ENCODE measurements around the gene PPP2R3A.

DNA sequence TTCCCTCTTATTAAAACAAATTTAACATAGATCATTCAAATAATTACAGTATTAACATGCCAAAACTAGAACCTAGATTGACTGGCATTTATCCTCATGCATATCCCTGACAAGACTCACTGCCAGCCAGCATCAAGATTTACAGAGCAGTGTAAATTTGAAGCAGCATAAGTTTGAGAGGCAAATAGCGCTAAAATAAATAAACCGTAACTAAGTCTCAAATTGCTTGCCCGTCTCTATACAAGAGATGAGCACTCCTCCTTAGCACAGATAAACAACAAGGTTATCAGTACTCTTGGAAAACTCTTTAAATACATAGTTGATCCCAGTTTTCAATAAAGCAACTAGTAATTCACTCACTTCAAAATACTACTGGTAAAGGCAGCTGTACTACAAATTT, 201.0 kb downstream of the PPP2R3A start:
- TF ChIP-seq, protein P1, sequence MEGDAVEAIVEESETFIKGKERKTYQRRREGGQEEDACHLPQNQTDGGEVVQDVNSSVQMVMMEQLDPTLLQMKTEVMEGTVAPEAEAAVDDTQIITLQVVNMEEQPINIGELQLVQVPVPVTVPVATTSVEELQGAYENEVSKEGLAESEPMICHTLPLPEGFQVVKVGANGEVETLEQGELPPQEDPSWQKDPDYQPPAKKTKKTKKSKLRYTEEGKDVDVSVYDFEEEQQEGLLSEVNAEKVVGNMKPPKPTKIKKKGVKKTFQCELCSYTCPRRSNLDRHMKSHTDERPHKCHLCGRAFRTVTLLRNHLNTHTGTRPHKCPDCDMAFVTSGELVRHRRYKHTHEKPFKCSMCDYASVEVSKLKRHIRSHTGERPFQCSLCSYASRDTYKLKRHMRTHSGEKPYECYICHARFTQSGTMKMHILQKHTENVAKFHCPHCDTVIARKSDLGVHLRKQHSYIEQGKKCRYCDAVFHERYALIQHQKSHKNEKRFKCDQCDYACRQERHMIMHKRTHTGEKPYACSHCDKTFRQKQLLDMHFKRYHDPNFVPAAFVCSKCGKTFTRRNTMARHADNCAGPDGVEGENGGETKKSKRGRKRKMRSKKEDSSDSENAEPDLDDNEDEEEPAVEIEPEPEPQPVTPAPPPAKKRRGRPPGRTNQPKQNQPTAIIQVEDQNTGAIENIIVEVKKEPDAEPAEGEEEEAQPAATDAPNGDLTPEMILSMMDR (IDR thresholded peaks at IDR 0.05) = no peak
- TF ChIP-seq POLR2A (IDR thresholded peaks at IDR 0.05) = no peak

Measured in body of pancreas (tissue), 4 donors.